Activated CD4-positive, alpha-beta T cell treated with anti-CD3 and anti-CD28 coated beads for 1 hour (primary cell): ENCODE data around the gene EEA1.
"Not testable (repeated sequence)": the region's sequence is repeated elsewhere in the genome, so short reads cannot be mapped to it uniquely, and the experiment has no call there.

Experiments used
- DNase-seq: peaks from one replicate; pipeline ENCODE4 v3.0.0-alpha.2; 2020

Gene EEA1

GRCh38 chr12:92794814-92795213 lies 134.3 kb downstream of the EEA1 start:
- DNase-seq, result no peak

- DNase-seq, result not testable (repeated sequence)
These were observed 134.7 kb downstream of the EEA1 start for GRCh38 chr12:92794356-92794755.

GRCh38 chr12:92786045-92786444 lies 143.1 kb downstream of the EEA1 start:
- DNase-seq, result no peak

GRCh38 chr12:92785563-92785950 lies 143.5 kb downstream of the EEA1 start:
- DNase-seq, result no peak

GRCh38 chr12:92784797-92785562 lies 144.1 kb downstream of the EEA1 start:
- DNase-seq, result no peak

GRCh38 chr12:92784356-92784755 lies 144.7 kb downstream of the EEA1 start:
- DNase-seq, result no peak

GRCh38 chr12:92779902-92780301 lies 149.2 kb downstream of the EEA1 start:
- DNase-seq, result no peak

- DNase-seq, result no peak
These were observed 150.6 kb downstream of the EEA1 start for GRCh38 chr12:92778525-92778924.

GRCh38 chr12:92775416-92775815 lies 153.7 kb downstream of the EEA1 start:
- no peak for DNase-seq

GRCh38 chr12:92771001-92771400 lies 158.1 kb downstream of the EEA1 start:
- no peak for DNase-seq

GRCh38 chr12:92769124-92769901 lies 159.8 kb downstream of the EEA1 start:
- no peak for DNase-seq

GRCh38 chr12:92765871-92766270 lies 163.2 kb downstream of the EEA1 start:
- no peak for DNase-seq

GRCh38 chr12:92764831-92765230 lies 164.3 kb downstream of the EEA1 start:
- DNase-seq, result no peak

- no peak for DNase-seq
These were observed 166.3 kb downstream of the EEA1 start for GRCh38 chr12:92762773-92763172.

- no peak for DNase-seq
These were observed 169.3 kb downstream of the EEA1 start for GRCh38 chr12:92759634-92760268.

GRCh38 chr12:92757597-92758121 lies 171.4 kb downstream of the EEA1 start:
- DNase-seq, result no peak

GRCh38 chr12:92756898-92757596 lies 172.0 kb downstream of the EEA1 start:
- DNase-seq, result no peak

- DNase-seq, result no peak
These were observed 174.9 kb downstream of the EEA1 start for GRCh38 chr12:92753976-92754885.

- not testable (repeated sequence) for DNase-seq
These were observed 179.4 kb downstream of the EEA1 start for GRCh38 chr12:92749691-92750090.

- DNase-seq, result no peak
These were observed 181.9 kb downstream of the EEA1 start for GRCh38 chr12:92747151-92747550.

GRCh38 chr12:92745856-92746550 lies 183.1 kb downstream of the EEA1 start:
- DNase-seq, result no peak
